A204.1 (cell line): ENCODE measurements around the gene LTB.

Experiments used
- FAIRE-seq: peaks from 2 replicates; lab custom pipeline; 2012; peaks lifted over from hg19 to GRCh38; lab: Jason Lieb, UNC

Gene LTB

GRCh38 chr6:31582230-31582643, at the start of gene LTB:
TSS of gene LTB (minus strand) at chr6:31582424. CDS start at chr6:31582417, 7 bp downstream.
- FAIRE-seq = no peak

- no peak for FAIRE-seq
Measured at GRCh38 chr6:31631681-31632278, 49.6 kb upstream of the LTB start.

- FAIRE-seq = no peak
Measured at GRCh38 chr6:31631209-31631608, 49.0 kb upstream of the LTB start.

GRCh38 chr6:31630177-31630934, 48.1 kb upstream of the LTB start:
- no peak for FAIRE-seq

- FAIRE-seq = no peak
Measured at GRCh38 chr6:31629014-31629413, 46.8 kb upstream of the LTB start.

GRCh38 chr6:31627690-31628287, 45.6 kb upstream of the LTB start:
- no peak for FAIRE-seq

GRCh38 chr6:31626952-31627351, 44.7 kb upstream of the LTB start:
- FAIRE-seq = no peak

GRCh38 chr6:31624070-31624469, 41.8 kb upstream of the LTB start:
- FAIRE-seq = no peak

- no peak for FAIRE-seq
Measured at GRCh38 chr6:31622684-31623091, 40.5 kb upstream of the LTB start.

GRCh38 chr6:31621991-31622390, 39.8 kb upstream of the LTB start:
- FAIRE-seq = no peak

- FAIRE-seq = no peak
Measured at GRCh38 chr6:31621320-31621939, 39.2 kb upstream of the LTB start.

GRCh38 chr6:31620586-31621319, 38.5 kb upstream of the LTB start, which contains the start of gene PRRC2A:
TSS of gene PRRC2A (plus strand) at chr6:31620715. CDS start at chr6:31622790, 2,075 bp downstream.
- FAIRE-seq = no peak

GRCh38 chr6:31619805-31620585, 37.8 kb upstream of the LTB start:
- FAIRE-seq = peak; percentile 99

GRCh38 chr6:31617010-31617409, 34.8 kb upstream of the LTB start:
- FAIRE-seq = no peak

- no peak for FAIRE-seq
Measured at GRCh38 chr6:31615748-31616147, 33.5 kb upstream of the LTB start.

- FAIRE-seq = no peak
Measured at GRCh38 chr6:31614684-31615578, 32.7 kb upstream of the LTB start, which contains the start of gene AIF1. TSS of gene AIF1 (plus strand) at chr6:31615234. CDS start at chr6:31615330, 96 bp downstream.

- FAIRE-seq = no peak
Measured at GRCh38 chr6:31614075-31614619, 31.9 kb upstream of the LTB start.

GRCh38 chr6:31610968-31611367, 28.7 kb upstream of the LTB start:
- no peak for FAIRE-seq

GRCh38 chr6:31609519-31610406, 27.5 kb upstream of the LTB start:
- no peak for FAIRE-seq
